ENCODE measurements around the gene PIGH. TPM values are rescaled to one million over a fixed set of nuclear protein-coding genes. Genes with fewer than 3 reads are reported as not detected.

PIGH gene
- polyA plus RNA-seq, 1 donor from 2014 or later = 91.8 TPM

DNA sequence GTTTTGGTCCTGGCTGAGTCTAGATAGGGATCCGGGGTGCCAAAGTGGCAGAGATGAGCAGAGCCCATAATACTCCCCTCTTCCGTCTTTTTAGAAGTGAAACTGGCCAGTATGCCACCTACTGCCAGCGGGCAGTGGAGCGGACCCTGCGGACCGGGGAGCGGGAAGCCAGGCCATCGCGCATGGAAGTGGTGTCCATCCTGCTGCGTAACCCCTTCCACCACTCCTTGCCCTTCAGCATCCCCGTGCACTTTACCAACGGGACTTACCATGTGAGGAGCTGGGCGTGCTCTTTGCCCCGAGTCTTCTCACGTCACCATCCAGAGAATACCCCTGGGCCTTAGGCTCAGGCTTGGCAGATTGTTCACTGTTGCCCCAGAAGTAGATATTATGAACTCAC, 21.0 kb downstream of the PIGH start:
- no peaks in the 10 kb centered on the region for H3K9me2 ChIP-seq (ENCODE audit: insufficient read depth, low read length)
- H3K9me3 ChIP-seq (ENCODE audit: low read length) = no peaks in the 10 kb centered on the region
- TF ChIP-seq, protein P1, sequence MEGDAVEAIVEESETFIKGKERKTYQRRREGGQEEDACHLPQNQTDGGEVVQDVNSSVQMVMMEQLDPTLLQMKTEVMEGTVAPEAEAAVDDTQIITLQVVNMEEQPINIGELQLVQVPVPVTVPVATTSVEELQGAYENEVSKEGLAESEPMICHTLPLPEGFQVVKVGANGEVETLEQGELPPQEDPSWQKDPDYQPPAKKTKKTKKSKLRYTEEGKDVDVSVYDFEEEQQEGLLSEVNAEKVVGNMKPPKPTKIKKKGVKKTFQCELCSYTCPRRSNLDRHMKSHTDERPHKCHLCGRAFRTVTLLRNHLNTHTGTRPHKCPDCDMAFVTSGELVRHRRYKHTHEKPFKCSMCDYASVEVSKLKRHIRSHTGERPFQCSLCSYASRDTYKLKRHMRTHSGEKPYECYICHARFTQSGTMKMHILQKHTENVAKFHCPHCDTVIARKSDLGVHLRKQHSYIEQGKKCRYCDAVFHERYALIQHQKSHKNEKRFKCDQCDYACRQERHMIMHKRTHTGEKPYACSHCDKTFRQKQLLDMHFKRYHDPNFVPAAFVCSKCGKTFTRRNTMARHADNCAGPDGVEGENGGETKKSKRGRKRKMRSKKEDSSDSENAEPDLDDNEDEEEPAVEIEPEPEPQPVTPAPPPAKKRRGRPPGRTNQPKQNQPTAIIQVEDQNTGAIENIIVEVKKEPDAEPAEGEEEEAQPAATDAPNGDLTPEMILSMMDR (IDR thresholded peaks at IDR 0.05; ENCODE audit: poor library complexity, severe bottlenecking) = no peak
- TF ChIP-seq MXI1 (conservative IDR thresholded peaks at IDR 0.05; ENCODE audit: poor library complexity, severe bottlenecking) (no peak), POLR2AphosphoS5 (IDR thresholded peaks at IDR 0.05) (no peak), RAD21 (conservative IDR thresholded peaks at IDR 0.05) (no peak), SMC3 (conservative IDR thresholded peaks at IDR 0.05; ENCODE audit: poor library complexity) (no peak), EZH2 (IDR thresholded peaks at IDR 0.05; ENCODE audit: borderline replicate concordance, insufficient read depth, low read length, poor library complexity, severe bottlenecking) (no peak), TAF1 (IDR thresholded peaks at IDR 0.05; ENCODE audit: low read depth) (no peak), EP300 (conservative IDR thresholded peaks at IDR 0.05; ENCODE audit: poor library complexity, severe bottlenecking) (no peak)
- TF ChIP-seq, protein P2, sequence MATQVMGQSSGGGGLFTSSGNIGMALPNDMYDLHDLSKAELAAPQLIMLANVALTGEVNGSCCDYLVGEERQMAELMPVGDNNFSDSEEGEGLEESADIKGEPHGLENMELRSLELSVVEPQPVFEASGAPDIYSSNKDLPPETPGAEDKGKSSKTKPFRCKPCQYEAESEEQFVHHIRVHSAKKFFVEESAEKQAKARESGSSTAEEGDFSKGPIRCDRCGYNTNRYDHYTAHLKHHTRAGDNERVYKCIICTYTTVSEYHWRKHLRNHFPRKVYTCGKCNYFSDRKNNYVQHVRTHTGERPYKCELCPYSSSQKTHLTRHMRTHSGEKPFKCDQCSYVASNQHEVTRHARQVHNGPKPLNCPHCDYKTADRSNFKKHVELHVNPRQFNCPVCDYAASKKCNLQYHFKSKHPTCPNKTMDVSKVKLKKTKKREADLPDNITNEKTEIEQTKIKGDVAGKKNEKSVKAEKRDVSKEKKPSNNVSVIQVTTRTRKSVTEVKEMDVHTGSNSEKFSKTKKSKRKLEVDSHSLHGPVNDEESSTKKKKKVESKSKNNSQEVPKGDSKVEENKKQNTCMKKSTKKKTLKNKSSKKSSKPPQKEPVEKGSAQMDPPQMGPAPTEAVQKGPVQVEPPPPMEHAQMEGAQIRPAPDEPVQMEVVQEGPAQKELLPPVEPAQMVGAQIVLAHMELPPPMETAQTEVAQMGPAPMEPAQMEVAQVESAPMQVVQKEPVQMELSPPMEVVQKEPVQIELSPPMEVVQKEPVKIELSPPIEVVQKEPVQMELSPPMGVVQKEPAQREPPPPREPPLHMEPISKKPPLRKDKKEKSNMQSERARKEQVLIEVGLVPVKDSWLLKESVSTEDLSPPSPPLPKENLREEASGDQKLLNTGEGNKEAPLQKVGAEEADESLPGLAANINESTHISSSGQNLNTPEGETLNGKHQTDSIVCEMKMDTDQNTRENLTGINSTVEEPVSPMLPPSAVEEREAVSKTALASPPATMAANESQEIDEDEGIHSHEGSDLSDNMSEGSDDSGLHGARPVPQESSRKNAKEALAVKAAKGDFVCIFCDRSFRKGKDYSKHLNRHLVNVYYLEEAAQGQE (IDR thresholded peaks at IDR 0.05; ENCODE audit: borderline replicate concordance) = no peak
- H3K36me3 ChIP-seq (ENCODE audit: insufficient read depth, low read length) = peaks cover 13% of the 10 kb centered on the region
- no peaks in the 10 kb centered on the region for H4K20me1 ChIP-seq (ENCODE audit: insufficient read depth)
- no peak overlapping the region for H3K4me2 ChIP-seq (ENCODE audit: low read length)
- no peaks in the 10 kb centered on the region for H3K27me3 ChIP-seq (ENCODE audit: insufficient read depth, low read depth, low read length)
- no peak overlapping the region for H2AFZ ChIP-seq (ENCODE audit: low read depth, low read length)
- H3K79me2 ChIP-seq (replicated peaks; ENCODE audit: insufficient read depth, low read length) = no peaks in the 10 kb centered on the region
- H3K9ac ChIP-seq (ENCODE audit: low read length) = no peak overlapping the region
- no peak overlapping the region for H3K4me3 ChIP-seq (ENCODE audit: low read length)
- no peaks in the 10 kb centered on the region for H3F3A ChIP-seq (ENCODE audit: insufficient read depth, low read length, poor library complexity, severe bottlenecking)
- no peak overlapping the region for H3K27ac ChIP-seq (ENCODE audit: low read length)

DNA sequence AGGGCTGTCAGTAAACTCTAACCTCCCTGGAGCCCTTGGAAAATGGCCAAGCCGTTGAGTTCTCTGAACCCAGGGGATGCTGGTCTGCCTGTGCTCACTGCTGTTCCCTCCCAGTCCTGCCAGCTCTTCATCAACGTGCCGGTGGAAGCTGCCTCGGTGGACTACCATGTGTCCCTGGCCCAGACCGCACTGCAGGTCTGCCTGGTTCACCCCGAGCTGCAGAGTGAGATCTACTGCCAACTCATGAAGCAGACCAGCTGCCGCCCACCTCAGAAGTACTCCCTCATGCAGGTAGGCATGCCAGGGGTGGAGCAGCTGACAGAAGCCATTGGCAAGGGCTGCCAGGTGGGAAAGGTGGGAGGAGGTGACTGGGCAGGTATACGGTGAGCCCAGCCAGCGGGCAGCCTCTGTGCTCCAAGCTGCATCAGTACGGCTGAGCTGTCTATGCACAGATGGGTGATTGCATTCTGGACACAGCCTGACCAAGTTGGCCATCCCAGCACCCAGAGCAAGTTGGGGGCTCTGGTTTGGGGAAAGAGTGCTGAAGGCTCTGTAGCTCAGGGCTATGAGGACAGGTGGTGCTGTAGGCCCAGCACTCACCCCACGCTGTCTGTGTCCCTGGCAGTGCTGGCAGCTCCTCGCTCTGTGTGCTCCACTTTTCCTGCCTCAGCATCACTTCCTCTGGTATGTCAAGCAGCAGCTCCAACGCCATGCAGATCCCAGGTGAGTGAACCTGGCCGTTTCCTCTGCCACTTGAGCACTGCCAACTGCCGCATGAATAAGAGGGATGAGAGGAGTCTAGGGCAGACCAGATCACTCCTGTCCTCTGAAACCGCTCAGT, 21.9 kb downstream of the PIGH start:
- H3K36me3 ChIP-seq (ENCODE audit: insufficient read depth, low read length) = peaks cover 13% of the 10 kb centered on the region
- no peaks in the 10 kb centered on the region for H3F3A ChIP-seq (ENCODE audit: insufficient read depth, low read length, poor library complexity, severe bottlenecking)
- no peaks in the 10 kb centered on the region for H3K9me2 ChIP-seq (ENCODE audit: insufficient read depth, low read length)
- H3K27me3 ChIP-seq (ENCODE audit: insufficient read depth, low read depth, low read length) = no peaks in the 10 kb centered on the region
- H2AFZ ChIP-seq (ENCODE audit: low read depth, low read length) = no peak overlapping the region
- H3K4me3 ChIP-seq (ENCODE audit: low read length) = no peak overlapping the region
- TF ChIP-seq POLR2AphosphoS5 (IDR thresholded peaks at IDR 0.05) (no peak), EZH2 (IDR thresholded peaks at IDR 0.05; ENCODE audit: borderline replicate concordance, insufficient read depth, low read length, poor library complexity, severe bottlenecking) (no peak), RAD21 (conservative IDR thresholded peaks at IDR 0.05) (no peak), MXI1 (conservative IDR thresholded peaks at IDR 0.05; ENCODE audit: poor library complexity, severe bottlenecking) (no peak), SMC3 (conservative IDR thresholded peaks at IDR 0.05; ENCODE audit: poor library complexity) (no peak), EP300 (conservative IDR thresholded peaks at IDR 0.05; ENCODE audit: poor library complexity, severe bottlenecking) (no peak), TAF1 (IDR thresholded peaks at IDR 0.05; ENCODE audit: low read depth) (no peak)
- TF ChIP-seq, protein P2 (IDR thresholded peaks at IDR 0.05; ENCODE audit: borderline replicate concordance) = no peak
- H4K20me1 ChIP-seq (ENCODE audit: insufficient read depth) = no peaks in the 10 kb centered on the region
- H3K9me3 ChIP-seq (ENCODE audit: low read length) = no peaks in the 10 kb centered on the region
- H3K4me2 ChIP-seq (ENCODE audit: low read length) = no peak overlapping the region
- no peak overlapping the region for H3K9ac ChIP-seq (ENCODE audit: low read length)
- no peak overlapping the region for H3K27ac ChIP-seq (ENCODE audit: low read length)
- H3K79me2 ChIP-seq (replicated peaks; ENCODE audit: insufficient read depth, low read length) = no peaks in the 10 kb centered on the region
